ENCODE results near the gene TFB2M. TPM values are rescaled to one million over a fixed set of nuclear protein-coding genes. Genes with fewer than 3 reads are reported as not detected.
"Not testable (repeated sequence)": the region's sequence is repeated elsewhere in the genome, so short reads cannot be mapped to it uniquely, and the experiment has no call there.

Gene TFB2M
- polyA plus RNA-seq (2012; ENCODE audit: low read depth, missing spikeins) = 16.8 TPM

- DNase-seq (ENCODE audit: insufficient read length, low spot score) (peak; percentile 72), FAIRE-seq (peak; percentile 99)
- TF ChIP-seq POU2F2 (IDR thresholded peaks at IDR 0.05; ENCODE audit: low read depth, low read length) = 0 out of 2 replicates have a peak, but pooled peaks have one; percentile 25
- peak; percentile 75 for TF ChIP-seq POLR2AphosphoS5 (IDR thresholded peaks at IDR 0.05; ENCODE audit: low read depth, low read length)
- peak; percentile 85 for TF ChIP-seq POLR2A (IDR thresholded peaks at IDR 0.05; ENCODE audit: low read depth, low read length)
- TF ChIP-seq TAF1 (IDR thresholded peaks at IDR 0.05; ENCODE audit: low read depth, low read length) = peak; percentile 60
- TF ChIP-seq PAX5 (IDR thresholded peaks at IDR 0.05; ENCODE audit: insufficient read depth, low read length, severe bottlenecking) = peak; percentile 23
- peak; percentile 77 for TF ChIP-seq SPI1 (IDR thresholded peaks at IDR 0.05; ENCODE audit: low read depth, low read length)
These were observed at the start of gene TFB2M, which contains the start of gene CNST for GRCh38 chr1:246566128-246566812. Gene TFB2M, minus strand, starts transcription at chr1:246566261. Its CDS starts 123 bp downstream, at chr1:246566138. Gene CNST, plus strand, starts transcription at chr1:246566456. Its CDS starts 25,107 bp downstream, at chr1:246591563.

DNA sequence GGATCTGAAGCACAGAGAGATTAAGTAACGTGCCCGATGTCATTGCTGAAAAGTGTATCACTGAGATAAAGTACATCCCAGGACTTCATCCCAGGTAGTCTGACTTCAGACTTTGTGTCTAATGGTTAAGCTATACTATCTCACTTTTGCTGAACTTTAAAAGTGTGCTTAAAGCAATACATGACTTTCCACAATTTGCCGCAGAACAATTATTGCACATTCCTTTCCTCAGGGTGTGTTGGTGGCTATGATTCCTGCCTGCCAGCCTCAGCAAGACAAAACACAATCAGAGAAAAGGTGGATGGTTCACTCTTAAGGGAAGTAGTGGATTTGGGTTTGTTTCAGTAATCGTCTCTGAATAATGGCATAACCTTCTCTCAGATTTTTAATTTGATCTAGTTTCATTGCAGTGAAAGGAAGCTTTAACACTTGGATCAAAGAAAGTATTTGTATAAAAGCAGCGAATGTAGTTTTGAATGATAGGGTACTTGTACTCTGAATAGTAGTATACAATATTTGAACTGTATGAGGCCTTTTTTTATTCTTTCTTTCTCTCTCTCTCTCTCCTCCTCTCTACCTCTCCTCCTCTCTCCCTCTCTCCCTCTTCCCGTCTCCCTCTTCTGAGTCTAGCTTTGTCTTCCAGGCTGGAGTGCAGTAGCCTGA is 47.2 kb upstream of the TFB2M start:
- TF ChIP-seq PAX5 (IDR thresholded peaks at IDR 0.05; ENCODE audit: insufficient read depth, low read length, severe bottlenecking) (no peak), POLR2A (IDR thresholded peaks at IDR 0.05; ENCODE audit: low read depth, low read length) (no peak), POU2F2 (IDR thresholded peaks at IDR 0.05; ENCODE audit: low read depth, low read length) (no peak), SPI1 (IDR thresholded peaks at IDR 0.05; ENCODE audit: low read depth, low read length) (no peak), TAF1 (IDR thresholded peaks at IDR 0.05; ENCODE audit: low read depth, low read length) (no peak), POLR2AphosphoS5 (IDR thresholded peaks at IDR 0.05; ENCODE audit: low read depth, low read length) (no peak)
- DNase-seq (ENCODE audit: insufficient read length, low spot score) = no peak
- no peak for FAIRE-seq

DNA sequence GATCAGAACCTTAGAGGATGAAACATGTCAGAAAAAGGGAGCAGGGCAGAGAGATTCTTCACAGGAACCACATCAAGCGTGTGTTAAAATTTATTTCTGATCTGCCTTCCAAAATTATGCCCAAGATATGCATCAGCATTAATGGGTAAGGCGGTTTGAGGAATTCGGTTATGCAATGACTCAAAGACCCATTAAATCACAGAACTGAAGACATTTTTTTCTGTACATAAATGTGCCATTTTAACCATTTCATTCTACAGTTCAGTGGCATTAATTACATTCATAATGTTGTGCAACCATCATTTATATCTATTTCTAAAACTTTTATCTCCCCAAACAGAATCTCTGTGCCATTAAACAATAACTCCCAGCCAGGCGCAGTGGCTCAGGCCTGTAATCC is 43.6 kb upstream of the TFB2M start:
- TF ChIP-seq TAF1 (IDR thresholded peaks at IDR 0.05; ENCODE audit: low read depth, low read length) = no peak
- no peak for TF ChIP-seq POLR2A (IDR thresholded peaks at IDR 0.05; ENCODE audit: low read depth, low read length)
- FAIRE-seq = no peak
- no peak for DNase-seq (ENCODE audit: insufficient read length, low spot score)

DNA sequence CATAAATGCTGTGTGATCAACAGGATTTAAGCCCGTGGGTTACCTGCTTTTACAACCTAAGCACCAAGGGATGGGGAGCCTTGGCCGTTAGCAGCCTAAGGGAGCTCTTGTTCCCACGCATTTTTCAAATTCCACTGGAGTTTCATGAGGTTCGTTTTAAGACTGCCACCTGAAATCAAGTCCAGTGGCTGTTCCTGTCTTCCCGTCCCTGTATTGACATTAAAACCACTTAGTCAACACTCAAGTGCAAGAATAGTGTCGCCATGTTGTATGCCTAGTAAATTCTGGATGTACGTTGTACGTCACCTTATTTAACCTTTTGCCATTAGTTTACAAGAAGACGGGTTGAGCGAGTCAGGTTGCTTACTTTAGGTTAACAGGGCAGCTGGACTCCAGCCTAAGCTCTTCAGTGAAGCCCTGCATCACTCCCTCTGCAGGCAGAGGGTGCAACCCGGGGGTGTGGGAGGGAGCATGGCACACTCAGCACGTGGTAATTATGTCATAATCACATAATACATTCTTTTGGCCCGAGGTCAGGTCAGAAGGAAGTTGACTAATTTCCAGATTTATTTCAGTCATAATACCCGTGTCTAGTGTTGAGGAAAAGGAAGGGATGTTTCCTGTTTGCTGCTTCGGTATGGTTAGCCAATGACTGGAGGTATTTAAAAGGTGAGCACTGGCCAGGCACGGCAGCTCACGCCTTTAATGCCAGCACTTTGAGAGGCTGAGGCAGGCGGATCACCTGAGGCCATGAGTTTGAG is 42.7 kb upstream of the TFB2M start:
- FAIRE-seq (no peak), DNase-seq (ENCODE audit: insufficient read length, low spot score) (no peak)
- TF ChIP-seq POLR2A (IDR thresholded peaks at IDR 0.05; ENCODE audit: low read depth, low read length) = no peak
- no peak for TF ChIP-seq PAX5 (IDR thresholded peaks at IDR 0.05; ENCODE audit: insufficient read depth, low read length, severe bottlenecking)
- TF ChIP-seq POLR2AphosphoS5 (IDR thresholded peaks at IDR 0.05; ENCODE audit: low read depth, low read length) = no peak
- TF ChIP-seq POU2F2 (IDR thresholded peaks at IDR 0.05; ENCODE audit: low read depth, low read length) = no peak
- no peak for TF ChIP-seq SPI1 (IDR thresholded peaks at IDR 0.05; ENCODE audit: low read depth, low read length)
- no peak for TF ChIP-seq TAF1 (IDR thresholded peaks at IDR 0.05; ENCODE audit: low read depth, low read length)

DNA sequence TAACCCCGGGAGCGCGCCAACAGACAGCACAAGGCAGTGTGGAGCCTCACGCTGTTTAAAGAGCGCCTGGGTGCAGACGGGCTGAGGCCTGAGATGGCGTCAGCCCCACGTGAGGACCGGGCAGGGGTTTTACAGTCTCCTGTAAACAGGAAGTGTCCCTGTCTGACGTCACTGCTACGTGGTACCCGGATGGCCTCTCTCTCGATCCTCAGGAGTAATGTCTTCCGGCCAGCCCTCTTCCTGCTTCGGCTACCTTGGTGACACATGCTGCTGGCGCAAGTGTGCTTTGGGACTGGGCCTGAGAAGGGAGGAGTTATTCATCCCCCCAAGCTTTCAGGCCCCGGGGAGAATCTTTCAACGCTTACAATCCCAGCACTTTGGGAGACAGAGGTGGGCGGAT is 41.4 kb upstream of the TFB2M start:
- FAIRE-seq (no peak), DNase-seq (ENCODE audit: insufficient read length, low spot score) (no peak)
- no peak for TF ChIP-seq POU2F2 (IDR thresholded peaks at IDR 0.05; ENCODE audit: low read depth, low read length)

DNA sequence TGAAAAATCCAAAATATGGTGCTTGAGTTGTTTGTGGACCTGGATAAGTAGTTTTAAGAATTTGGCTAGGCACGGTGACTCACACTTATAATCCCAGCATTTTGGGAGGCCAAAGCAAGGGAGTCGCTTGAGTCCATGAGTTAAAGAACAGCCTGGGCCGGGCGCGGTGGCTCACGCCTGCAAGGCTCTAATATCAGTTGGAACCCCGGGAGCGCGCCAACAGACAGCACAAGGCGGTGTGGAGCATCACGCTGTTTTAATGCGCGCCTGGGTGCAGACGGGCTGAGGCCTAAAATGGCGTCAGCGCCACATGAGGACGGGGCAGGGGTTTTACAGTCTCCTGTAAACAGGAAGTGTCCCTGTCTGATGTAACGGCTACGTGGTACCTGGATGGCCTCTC is 39.2 kb upstream of the TFB2M start:
- DNase-seq (ENCODE audit: insufficient read length, low spot score); FAIRE-seq: not testable (repeated sequence)

- no peak for TF ChIP-seq TAF1 (IDR thresholded peaks at IDR 0.05; ENCODE audit: low read depth, low read length)
- TF ChIP-seq SPI1 (IDR thresholded peaks at IDR 0.05; ENCODE audit: low read depth, low read length) = 0 out of 2 replicates have a peak, but pooled peaks have one; percentile 0
- FAIRE-seq = peak; percentile 28
These were observed 36.1 kb upstream of the TFB2M start for GRCh38 chr1:246602194-246602593.

DNA sequence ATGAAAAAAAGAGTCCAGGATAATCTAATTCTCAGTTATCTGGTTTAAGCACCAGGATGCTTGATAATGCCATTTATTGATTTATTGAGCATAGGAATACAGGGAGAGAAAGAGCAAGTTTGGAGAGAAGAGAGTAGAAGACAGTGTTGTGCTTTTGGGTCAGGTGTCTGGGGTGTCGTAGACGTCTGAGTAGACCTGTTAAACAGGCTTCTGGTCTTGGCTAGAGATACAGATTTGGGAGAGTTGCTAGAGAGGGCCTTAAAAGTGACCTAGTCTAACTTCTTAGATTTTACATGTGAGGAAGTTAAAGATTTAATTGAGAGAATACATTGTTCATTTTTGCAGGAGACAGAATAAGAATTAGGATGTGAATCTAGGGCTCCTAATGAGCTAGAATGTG is 34.5 kb upstream of the TFB2M start:
- TF ChIP-seq POLR2A (IDR thresholded peaks at IDR 0.05; ENCODE audit: low read depth, low read length) (no peak), PAX5 (IDR thresholded peaks at IDR 0.05; ENCODE audit: insufficient read depth, low read length, severe bottlenecking) (no peak), TAF1 (IDR thresholded peaks at IDR 0.05; ENCODE audit: low read depth, low read length) (no peak), SPI1 (IDR thresholded peaks at IDR 0.05; ENCODE audit: low read depth, low read length) (no peak), POU2F2 (IDR thresholded peaks at IDR 0.05; ENCODE audit: low read depth, low read length) (no peak), POLR2AphosphoS5 (IDR thresholded peaks at IDR 0.05; ENCODE audit: low read depth, low read length) (no peak)
- DNase-seq (ENCODE audit: insufficient read length, low spot score) (no peak), FAIRE-seq (no peak)

More at GRCh38 chr1:246602194-246602593, 36.1 kb upstream of the TFB2M start:
- no peak for DNase-seq (ENCODE audit: insufficient read length, low spot score)

DNA sequence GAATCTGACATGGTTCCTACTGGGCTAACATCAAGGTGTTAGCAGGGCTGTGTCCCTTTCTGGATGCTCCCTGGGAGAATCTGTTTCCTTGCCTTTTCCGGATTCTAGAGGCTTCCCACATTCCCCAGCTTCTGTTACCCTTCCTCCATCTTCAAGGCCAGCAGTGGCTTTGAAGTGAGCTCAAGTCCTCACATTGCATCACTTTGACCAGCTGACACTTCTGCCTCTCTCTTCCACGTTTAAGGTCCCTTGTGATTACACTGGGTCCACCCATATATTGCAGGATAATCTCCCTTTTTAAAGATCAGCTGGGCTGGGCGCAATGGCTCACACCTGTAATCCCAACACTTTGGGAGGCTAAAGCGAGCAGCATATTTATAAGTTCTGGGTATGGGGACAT is 33.3 kb upstream of the TFB2M start:
- DNase-seq (ENCODE audit: insufficient read length, low spot score) (no peak), FAIRE-seq (no peak)
- TF ChIP-seq PAX5 (IDR thresholded peaks at IDR 0.05; ENCODE audit: insufficient read depth, low read length, severe bottlenecking) (no peak), POU2F2 (IDR thresholded peaks at IDR 0.05; ENCODE audit: low read depth, low read length) (no peak), POLR2A (IDR thresholded peaks at IDR 0.05; ENCODE audit: low read depth, low read length) (no peak), SPI1 (IDR thresholded peaks at IDR 0.05; ENCODE audit: low read depth, low read length) (no peak), POLR2AphosphoS5 (IDR thresholded peaks at IDR 0.05; ENCODE audit: low read depth, low read length) (no peak), TAF1 (IDR thresholded peaks at IDR 0.05; ENCODE audit: low read depth, low read length) (no peak)

DNA sequence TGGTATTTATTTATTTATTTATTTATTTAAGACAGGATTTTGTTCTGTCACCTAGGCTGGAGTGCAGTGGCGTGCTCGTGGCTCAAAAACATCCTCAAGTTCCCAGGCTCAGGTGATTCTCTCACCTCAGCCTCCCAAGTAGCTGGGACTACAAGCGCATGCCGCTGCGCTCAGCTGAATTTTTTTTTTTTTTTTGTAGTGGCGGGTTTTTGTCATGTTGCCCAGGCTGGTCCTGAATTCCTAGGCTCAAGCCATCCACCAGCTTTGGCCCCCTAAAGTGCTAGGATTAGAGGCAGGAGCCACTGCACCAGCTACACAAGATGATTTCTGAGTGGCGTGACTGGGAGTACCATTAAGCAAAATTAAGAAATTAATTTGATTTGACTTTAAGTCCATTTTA is 31.9 kb upstream of the TFB2M start:
- TF ChIP-seq PAX5 (IDR thresholded peaks at IDR 0.05; ENCODE audit: insufficient read depth, low read length, severe bottlenecking) = no peak
- TF ChIP-seq POLR2A (IDR thresholded peaks at IDR 0.05; ENCODE audit: low read depth, low read length) = no peak
- no peak for TF ChIP-seq TAF1 (IDR thresholded peaks at IDR 0.05; ENCODE audit: low read depth, low read length)
- no peak for TF ChIP-seq SPI1 (IDR thresholded peaks at IDR 0.05; ENCODE audit: low read depth, low read length)
- no peak for TF ChIP-seq POLR2AphosphoS5 (IDR thresholded peaks at IDR 0.05; ENCODE audit: low read depth, low read length)
- TF ChIP-seq POU2F2 (IDR thresholded peaks at IDR 0.05; ENCODE audit: low read depth, low read length) = no peak
- FAIRE-seq = no peak
- no peak for DNase-seq (ENCODE audit: insufficient read length, low spot score)

Data from GM12891 (cell line).